22Rv1 (cell line): ENCODE measurements around the gene HIVEP2.

Source experiments
- H3K27ac ChIP-seq: fragments of 450-650 bp; 2 replicates; pipeline ENCODE4 v1.5.1; 2017
- CTCF ChIP-seq: fragments of 450-650 bp; IDR thresholded peaks from 2 replicates; pipeline ENCODE4 v1.5.1; 2017; ENCODE audit warnings: mild to moderate bottlenecking
- ZFX ChIP-seq: fragments of 450-650 bp; IDR thresholded peaks from 2 replicates; pipeline ENCODE4 v1.6.1; 2017; ENCODE audit warnings: antibody characterized with exemption, borderline replicate concordance

Gene HIVEP2

GRCh38 chr6:142824426-142824825 is 120.5 kb downstream of the HIVEP2 start:
- no peak for TF ChIP-seq CTCF
- TF ChIP-seq ZFX = no peak

DNA sequence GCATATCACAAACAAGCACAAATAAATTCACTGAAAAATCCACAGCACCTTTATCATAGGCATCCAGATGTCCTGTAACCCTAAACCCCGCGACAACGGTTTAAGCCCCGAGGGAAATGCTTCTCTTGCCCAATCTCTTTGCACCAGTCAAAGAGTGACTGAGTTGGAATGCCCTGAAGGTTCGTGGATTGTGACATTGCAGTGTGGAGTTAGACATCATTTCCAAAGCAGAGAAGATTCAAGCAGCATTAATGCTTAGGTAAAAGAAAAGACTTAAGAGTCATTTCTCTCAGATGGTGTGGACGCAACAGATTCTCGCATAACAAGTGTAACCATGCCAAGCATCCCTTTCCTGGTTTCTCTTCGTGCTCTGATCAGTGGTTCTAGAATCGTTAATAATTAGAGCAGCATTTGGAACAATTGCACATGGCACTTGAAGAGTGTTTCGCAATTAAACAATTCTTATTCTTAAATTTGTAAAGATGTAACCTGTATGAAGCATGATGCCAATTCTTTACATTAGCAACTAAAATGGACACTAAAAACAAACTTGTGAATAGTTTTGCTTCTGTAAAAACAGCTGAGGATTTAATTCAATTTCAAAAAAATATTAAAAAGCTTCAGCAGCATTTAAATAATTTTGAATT is 121.6 kb downstream of the HIVEP2 start:
- H3K27ac ChIP-seq = no peak overlapping the region
- peak; percentile 24 for TF ChIP-seq CTCF
- no peak for TF ChIP-seq ZFX

More at GRCh38 chr6:142824426-142824825, 120.5 kb downstream of the HIVEP2 start:
- H3K27ac ChIP-seq = peak overlapping the region; percentile 41

- TF ChIP-seq ZFX (no peak), CTCF (peak; percentile 69)
- no peak overlapping the region for H3K27ac ChIP-seq
Observed at GRCh38 chr6:142822842-142823241, 122.1 kb downstream of the HIVEP2 start.

GRCh38 chr6:142822383-142822782 is 122.6 kb downstream of the HIVEP2 start:
- no peak for TF ChIP-seq ZFX
- TF ChIP-seq CTCF = no peak
- H3K27ac ChIP-seq = no peak overlapping the region

DNA sequence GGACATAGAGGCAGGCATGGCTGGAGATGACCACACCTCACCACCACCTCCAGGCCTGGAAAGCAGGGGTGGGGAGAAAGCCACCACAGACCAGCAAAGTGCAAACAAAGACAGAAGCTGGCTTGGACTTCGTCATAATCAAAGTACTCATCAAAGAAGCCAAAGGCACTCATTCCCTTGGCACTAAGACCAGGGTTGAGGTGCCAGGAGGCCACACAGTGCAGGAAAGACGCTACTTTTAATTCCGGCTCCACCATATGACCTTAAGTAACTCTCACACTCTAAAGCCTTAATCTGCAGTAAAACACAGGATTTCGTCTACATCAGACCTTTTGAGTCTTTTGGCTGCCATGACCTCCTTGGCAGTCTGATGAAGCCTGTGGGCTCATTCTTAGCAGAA is 123.1 kb downstream of the HIVEP2 start:
- H3K27ac ChIP-seq = no peak overlapping the region
- TF ChIP-seq ZFX (no peak), CTCF (no peak)

DNA sequence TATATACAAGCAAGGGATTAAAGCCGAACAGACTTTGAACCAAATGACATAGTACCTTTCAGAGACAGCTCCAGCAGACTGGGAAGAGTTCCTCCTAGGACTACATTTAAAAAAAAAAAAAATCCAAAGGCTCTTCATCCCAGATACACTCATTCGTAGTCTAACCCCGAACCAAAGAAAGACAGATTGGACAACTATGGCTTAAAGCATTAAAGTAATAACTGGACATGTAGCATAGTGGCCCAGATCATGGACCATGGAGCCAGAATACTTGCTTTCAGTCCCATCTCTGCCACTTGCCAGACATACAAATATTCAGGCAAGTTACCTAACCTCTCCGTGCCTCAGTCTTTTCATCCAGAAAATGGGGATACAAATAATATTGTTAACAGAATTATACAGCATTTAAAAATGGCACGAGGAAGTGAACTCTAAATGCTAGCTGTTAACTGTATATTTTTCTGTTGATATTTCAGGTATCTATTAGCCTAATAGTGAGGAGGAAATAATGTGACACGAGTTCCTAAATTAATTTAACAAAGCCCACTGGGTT is 123.7 kb downstream of the HIVEP2 start:
- no peak overlapping the region for H3K27ac ChIP-seq

More for the DNA sequence above, 123.7 kb downstream of the HIVEP2 start:
- TF ChIP-seq CTCF (no peak), ZFX (no peak)
